Mucosa of stomach (tissue), 1 donor: ENCODE data around the gene EIF3D.
A peak's percentile ranks its signal among the peaks of the same experiment; 100 is the strongest.

Experiments used
- H3K27me3 ChIP-seq: one replicate; pipeline ENCODE4 v1.7.0; 2013; ENCODE audit warnings: mild to moderate bottlenecking, low read length; ENCODE audit not compliant: control insufficient read depth, insufficient read depth
- H3K36me3 ChIP-seq: one replicate; pipeline ENCODE4 v1.7.0; 2013; ENCODE audit warnings: low read length; ENCODE audit not compliant: control insufficient read depth, insufficient read depth
- H3K4me1 ChIP-seq: one replicate; pipeline ENCODE4 v1.7.0; 2013; ENCODE audit warnings: mild to moderate bottlenecking, low read length; ENCODE audit not compliant: control insufficient read depth, insufficient read depth
- H3K4me3 ChIP-seq: one replicate; pipeline ENCODE4 v1.7.0; 2013; ENCODE audit warnings: low read length
- H3K9ac ChIP-seq: one replicate; pipeline ENCODE4 v1.7.0; 2013; ENCODE audit warnings: mild to moderate bottlenecking, low read length, moderate library complexity
- H3K9me3 ChIP-seq: one replicate; pipeline ENCODE4 v1.7.0; 2013; ENCODE audit warnings: mild to moderate bottlenecking, low read length, moderate library complexity; ENCODE audit not compliant: control insufficient read depth
- donor health status: Pancreatic carcinoma.

EIF3D gene

DNA sequence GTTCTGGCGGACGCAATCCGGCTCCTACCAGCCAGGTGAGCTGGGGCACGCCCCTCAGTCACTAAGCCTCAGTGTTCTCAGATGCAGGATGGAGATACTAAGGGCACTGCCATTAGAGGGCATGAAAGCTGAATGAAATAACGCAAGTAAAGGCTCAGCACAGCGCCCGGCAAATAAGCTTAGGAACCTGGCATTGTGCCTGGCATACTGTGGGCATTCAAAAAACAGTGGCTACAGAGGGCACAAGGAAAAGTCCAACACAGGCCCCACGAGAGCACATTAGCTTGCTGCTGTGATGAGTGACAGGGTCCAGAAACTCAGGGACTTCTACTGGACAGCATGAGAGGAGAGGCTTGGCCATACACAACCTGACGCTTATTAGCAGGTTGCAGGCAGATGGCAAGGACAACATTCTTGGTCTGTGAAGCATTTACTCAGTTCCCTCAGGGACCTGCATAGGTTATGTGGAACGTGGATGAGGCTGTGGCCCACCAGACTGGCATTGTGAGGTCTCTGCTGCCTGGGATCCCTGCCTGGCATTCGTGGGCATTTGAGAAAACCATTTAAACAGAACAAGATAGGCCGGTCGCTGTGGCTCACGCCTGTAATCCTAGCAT is 59.8 kb downstream of the EIF3D start:
- Histone ChIP-seq H3K9ac (no peak overlapping the region), H3K4me3 (no peak overlapping the region), H3K9me3 (no peaks in the 10 kb centered on the region), H3K4me1 (peaks cover 40% of the 10 kb centered on the region), H3K36me3 (peaks cover 5% of the 10 kb centered on the region), H3K27me3 (no peaks in the 10 kb centered on the region)

DNA sequence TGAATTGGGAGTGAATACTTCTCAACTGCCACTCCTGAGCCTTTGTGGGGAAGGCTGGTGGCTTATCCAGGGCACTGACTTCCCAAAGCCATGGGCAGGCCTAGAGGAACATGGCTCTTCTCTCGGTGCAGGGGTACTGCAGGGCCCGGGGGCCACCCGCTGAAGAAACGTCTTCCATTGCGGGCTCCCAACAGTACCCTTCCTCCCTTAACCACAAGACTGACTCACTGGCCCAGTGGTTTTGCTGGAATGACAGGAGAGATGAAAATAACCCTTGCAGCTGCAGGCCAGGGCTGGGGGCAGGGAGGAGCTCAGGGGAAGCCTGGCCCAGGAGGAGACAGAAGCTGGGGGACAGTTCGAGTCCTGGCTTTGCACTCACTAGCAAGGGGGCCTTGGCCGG is 61.0 kb downstream of the EIF3D start:
- Histone ChIP-seq H3K9ac (peak overlapping the region; percentile 12), H3K4me1 (peaks cover 47% of the 10 kb centered on the region), H3K27me3 (no peaks in the 10 kb centered on the region), H3K4me3 (no peak overlapping the region), H3K9me3 (no peaks in the 10 kb centered on the region), H3K36me3 (peaks cover 5% of the 10 kb centered on the region)

DNA sequence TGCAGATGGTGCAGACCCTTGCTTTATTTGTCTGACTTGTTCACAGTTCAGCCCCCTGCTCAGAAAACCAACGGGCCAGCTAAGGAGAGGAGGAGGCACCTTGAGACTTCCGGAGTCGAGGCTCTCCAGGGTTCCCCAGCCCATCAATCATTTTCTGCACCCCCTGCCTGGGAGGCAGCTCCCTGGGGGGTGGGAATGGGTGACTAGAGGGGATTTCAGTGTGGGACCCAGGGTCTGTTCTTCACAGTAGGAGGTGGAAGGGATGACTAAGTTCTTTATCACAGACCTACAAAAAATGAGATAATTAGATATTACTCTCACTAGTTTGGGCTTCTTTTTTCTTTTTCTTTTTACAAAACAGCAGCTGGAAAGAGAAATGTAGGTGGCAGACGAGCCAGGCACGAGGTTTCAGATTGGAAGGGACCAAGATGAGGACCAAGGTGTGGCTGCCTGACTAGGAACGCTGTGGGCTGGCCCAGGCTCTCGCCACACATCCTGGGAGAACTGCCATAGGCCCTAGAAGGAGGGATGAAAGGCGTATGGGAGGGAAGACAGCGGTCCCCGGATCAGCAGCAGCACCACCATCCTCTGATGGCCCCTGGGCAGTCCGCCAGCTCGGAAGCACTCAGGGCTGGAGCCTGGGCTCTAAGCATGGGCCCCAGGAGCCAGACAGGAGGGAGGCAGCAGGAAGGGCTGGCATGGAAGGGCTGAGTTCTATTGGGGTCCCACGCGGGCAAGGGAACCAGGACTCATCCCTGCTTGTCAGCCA is 61.7 kb downstream of the EIF3D start:
- no peaks in the 10 kb centered on the region for H3K27me3 ChIP-seq
- peaks cover 50% of the 10 kb centered on the region for H3K4me1 ChIP-seq
- peaks cover 5% of the 10 kb centered on the region for H3K36me3 ChIP-seq
- no peak overlapping the region for H3K4me3 ChIP-seq
- peak overlapping the region; percentile 12 for H3K9ac ChIP-seq
- H3K9me3 ChIP-seq, result no peaks in the 10 kb centered on the region

DNA sequence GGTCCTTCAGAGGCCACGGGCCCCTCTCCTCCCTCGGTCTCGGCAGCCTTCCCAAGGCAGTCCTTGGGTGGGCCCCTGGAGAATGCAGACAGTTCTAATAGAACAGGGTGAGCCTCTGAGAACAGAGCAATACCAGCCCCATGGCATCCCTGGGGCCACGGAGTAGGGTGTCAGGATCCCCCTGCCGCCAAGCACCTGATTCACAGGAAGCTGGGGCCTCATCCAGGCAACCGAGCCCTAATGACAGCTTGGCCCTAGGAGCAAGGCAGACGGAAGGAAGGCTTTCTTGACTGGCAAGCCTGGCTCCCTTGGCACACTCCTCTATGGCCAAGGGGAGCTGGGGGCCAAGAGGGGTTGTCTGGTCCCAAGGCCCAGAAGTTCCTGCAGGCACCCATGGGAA is 62.7 kb downstream of the EIF3D start:
- H3K4me3 ChIP-seq, result no peak overlapping the region
- no peaks in the 10 kb centered on the region for H3K27me3 ChIP-seq
- no peaks in the 10 kb centered on the region for H3K9me3 ChIP-seq
- H3K9ac ChIP-seq, result peak overlapping the region; percentile 63
- peaks cover 5% of the 10 kb centered on the region for H3K36me3 ChIP-seq
- H3K4me1 ChIP-seq, result peaks cover 56% of the 10 kb centered on the region

GRCh38 chr22:36465232-36466021 is 63.5 kb downstream of the EIF3D start:
- H3K9ac ChIP-seq, result peak overlapping the region; percentile 63
- H3K36me3 ChIP-seq, result peaks cover 5% of the 10 kb centered on the region

DNA sequence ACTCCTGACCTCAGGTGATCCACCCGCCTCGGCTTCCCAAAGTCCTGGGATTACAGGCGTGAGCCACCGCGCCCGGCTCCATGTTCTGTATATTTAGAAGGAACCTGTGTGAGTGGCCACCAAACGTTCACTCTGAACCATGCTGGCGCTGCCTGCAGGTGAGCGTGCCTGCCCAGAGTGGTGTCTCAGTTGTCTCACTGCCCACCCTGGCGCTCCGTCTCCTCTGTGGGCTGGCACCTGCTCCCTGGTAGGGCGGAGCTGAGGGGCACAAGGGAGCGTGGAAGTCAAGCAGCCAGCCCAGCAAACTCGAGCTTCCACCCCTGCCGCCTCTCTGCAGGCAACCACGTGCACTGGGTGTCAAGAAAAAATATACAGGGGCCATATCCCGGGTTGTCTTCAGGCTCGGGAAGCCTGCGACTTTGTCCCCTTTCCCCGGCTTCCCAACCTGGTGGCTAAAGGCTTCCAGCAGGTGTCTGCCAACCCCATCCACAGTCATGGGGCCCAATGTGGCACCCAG is 64.2 kb downstream of the EIF3D start:
- peaks cover 51% of the 10 kb centered on the region for H3K4me1 ChIP-seq

More at GRCh38 chr22:36465232-36466021, 63.5 kb downstream of the EIF3D start:
- Histone ChIP-seq H3K4me1 (peaks cover 55% of the 10 kb centered on the region), H3K27me3 (no peaks in the 10 kb centered on the region), H3K4me3 (no peak overlapping the region), H3K9me3 (no peaks in the 10 kb centered on the region)

GRCh38 chr22:36463783-36464184 is 65.2 kb downstream of the EIF3D start:
- H3K36me3 ChIP-seq, result no peaks in the 10 kb centered on the region
- no peak overlapping the region for H3K9ac ChIP-seq
- peaks cover 59% of the 10 kb centered on the region for H3K4me1 ChIP-seq

More for the DNA sequence above, 64.2 kb downstream of the EIF3D start:
- H3K27me3 ChIP-seq, result no peaks in the 10 kb centered on the region
- no peaks in the 10 kb centered on the region for H3K9me3 ChIP-seq
- no peak overlapping the region for H3K4me3 ChIP-seq
- peaks cover 5% of the 10 kb centered on the region for H3K36me3 ChIP-seq
- peak overlapping the region; percentile 63 for H3K9ac ChIP-seq

GRCh38 chr22:36461665-36462649 is 67.0 kb downstream of the EIF3D start:
- Histone ChIP-seq H3K9ac (peak overlapping the region; percentile 58), H3K27me3 (no peaks in the 10 kb centered on the region), H3K4me1 (peaks cover 53% of the 10 kb centered on the region), H3K4me3 (no peak overlapping the region), H3K36me3 (no peaks in the 10 kb centered on the region), H3K9me3 (no peaks in the 10 kb centered on the region)

More at GRCh38 chr22:36463783-36464184, 65.2 kb downstream of the EIF3D start:
- no peaks in the 10 kb centered on the region for H3K27me3 ChIP-seq
- no peaks in the 10 kb centered on the region for H3K9me3 ChIP-seq
- no peak overlapping the region for H3K4me3 ChIP-seq
